GM08714 (cell line): Measurements from ENCODE around the gene ASB15.

Experiments used
- H3K4me3 ChIP-seq: fragments of 200-500 bp; sonication (Bioruptor generic); 2 replicates; pipeline ENCODE4 v1.5.1; 2014; ENCODE audit warnings: mild to moderate bottlenecking, low read length, inconsistent platforms
- ZNF274 ChIP-seq: IDR thresholded peaks from 2 replicates; pipeline ENCODE4 v1.6.1; 2012; ENCODE audit warnings: mild to moderate bottlenecking, low read depth, low read length

Gene ASB15

DNA sequence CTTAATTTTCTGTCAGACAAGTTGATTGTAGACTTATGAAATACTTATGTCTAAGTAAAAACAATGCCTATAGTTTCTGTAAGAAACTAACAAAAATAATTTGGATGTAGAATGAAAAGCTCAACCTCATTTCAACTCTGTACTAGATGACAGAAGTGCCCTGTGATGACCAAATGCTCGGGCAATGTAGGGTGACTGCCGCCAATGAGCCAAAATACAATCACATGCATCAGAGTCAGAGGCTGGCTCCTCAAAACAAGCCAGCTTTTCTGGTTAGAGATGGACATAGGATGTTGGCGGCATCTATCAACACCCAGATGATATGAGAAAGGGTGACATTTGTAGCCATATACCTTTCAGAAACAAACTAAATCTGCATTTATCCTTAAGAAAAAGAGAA is 78.0 kb downstream of the ASB15 start:
- TF ChIP-seq ZNF274 = no peak
- H3K4me3 ChIP-seq = no peak overlapping the region

DNA sequence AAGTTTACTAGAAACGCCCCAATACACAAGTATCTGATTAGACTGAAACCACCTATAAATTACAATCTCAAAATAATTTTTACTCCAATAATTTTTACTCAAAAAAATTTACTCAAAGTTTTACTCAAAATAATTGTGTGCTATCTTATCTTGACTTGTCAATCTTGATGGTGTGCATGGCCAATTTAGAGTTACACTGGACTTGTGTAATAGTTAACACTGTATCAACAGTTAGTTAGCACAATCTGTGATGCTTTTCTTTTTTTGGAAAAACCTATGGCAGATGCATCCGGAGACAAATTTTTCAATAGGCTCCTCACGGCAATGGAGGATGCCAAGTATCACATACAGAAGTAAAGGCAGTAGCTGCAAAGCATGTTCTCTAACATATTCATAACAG is 79.0 kb downstream of the ASB15 start:
- no peak overlapping the region for H3K4me3 ChIP-seq
- no peak for TF ChIP-seq ZNF274

DNA sequence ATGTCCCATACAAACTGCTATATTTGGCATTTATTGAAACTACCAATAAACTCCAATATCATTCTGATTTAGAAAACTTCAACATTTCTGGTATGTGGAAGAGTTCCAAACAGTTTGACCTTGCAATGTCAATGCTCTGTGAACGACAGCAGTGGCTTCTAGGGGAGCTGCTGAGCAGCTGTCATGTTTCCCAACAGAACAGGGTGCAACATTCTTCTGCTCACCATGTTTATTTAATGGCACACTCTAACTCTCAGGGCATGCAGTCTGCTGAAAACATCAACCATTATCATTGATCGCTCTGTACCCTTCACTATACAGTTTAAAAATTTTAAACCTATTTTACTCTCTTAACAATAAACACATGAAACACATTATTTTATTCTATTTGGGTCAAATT is 79.9 kb downstream of the ASB15 start:
- no peak overlapping the region for H3K4me3 ChIP-seq
- no peak for TF ChIP-seq ZNF274

DNA sequence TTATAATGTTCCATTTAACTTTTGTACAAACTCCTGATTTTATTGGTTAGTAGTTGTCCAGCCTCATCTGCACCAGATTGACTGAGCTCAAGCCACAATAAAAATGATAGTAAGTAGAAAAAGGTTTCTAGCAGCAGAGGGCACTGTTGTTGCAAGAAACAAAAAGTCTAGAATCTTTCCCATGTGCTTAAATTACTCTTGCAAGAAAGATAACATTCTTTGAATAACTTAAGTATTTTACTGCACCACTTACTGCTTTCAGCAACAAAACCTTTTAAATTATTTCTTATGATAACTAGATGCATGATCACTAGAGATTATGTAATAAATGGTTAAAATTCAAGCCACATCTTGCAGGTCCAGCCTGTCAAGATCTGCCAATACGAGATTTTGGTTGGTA is 81.1 kb downstream of the ASB15 start:
- no peak overlapping the region for H3K4me3 ChIP-seq
- no peak for TF ChIP-seq ZNF274

- no peak for TF ChIP-seq ZNF274
- H3K4me3 ChIP-seq = no peak overlapping the region
These were observed 85.5 kb downstream of the ASB15 start for GRCh38 chr7:123687161-123687560.

DNA sequence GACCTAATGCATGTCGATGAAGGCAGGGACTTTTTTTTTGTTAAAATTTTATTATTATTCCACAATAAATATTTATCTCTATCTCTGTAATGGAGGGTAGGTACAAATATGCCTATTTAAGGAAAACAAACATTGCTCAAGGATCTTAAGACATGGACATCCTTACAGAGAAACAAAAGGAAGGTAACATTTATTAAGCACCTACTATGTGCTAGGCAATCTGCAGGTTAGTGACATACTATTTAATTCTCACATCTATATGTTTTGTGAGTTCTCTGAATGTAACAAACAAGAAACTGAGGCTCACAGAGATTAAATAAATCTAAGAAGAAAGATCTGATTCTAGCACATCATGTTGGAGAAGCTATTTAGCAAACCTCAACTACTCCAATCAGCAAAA is 86.1 kb downstream of the ASB15 start:
- no peak overlapping the region for H3K4me3 ChIP-seq
- no peak for TF ChIP-seq ZNF274
